HCT116 (cell line): Measurements from ENCODE around the gene CYB5A. TPM values are rescaled to one million over a fixed set of nuclear protein-coding genes. Genes with fewer than 3 reads are reported as not detected.

Experiments used
- ATAC-seq: fragments of 200-7000 bp; cut with Tn5 transposase; 2 replicates; pipeline ENCODE4 v1.9.1; 2020; ENCODE audit warnings: mild to moderate bottlenecking, moderate library complexity
- BruUV-seq: library from RNA; stranded (reverse); fragments of 400-500 nt; replicated peaks from 2 replicates; lab custom pipeline; 2021; lab: Mats Ljungman, UMichigan
- CTCF ChIA-PET: fragments of 300-600 bp; sonication (Branson Sonifier 250); formaldehyde crosslinking; loops from one replicate; lab custom pipeline; 2021; ENCODE audit warnings: antibody characterized with exemption; lab: Charles Lee
- POLR2A ChIA-PET: fragments of 300-600, 350-600 bp; sonication (Branson Sonifier 250); formaldehyde crosslinking; loops from one replicate; lab custom pipeline; 2021; ENCODE audit warnings: antibody characterized with exemption; lab: Charles Lee
- RAD21 ChIA-PET, 2 experiments: fragments of 300-600 bp; sonication (Branson Sonifier 250); formaldehyde crosslinking; loops; one replicate each; lab custom pipeline; 2023; ENCODE audit warnings: low total read pairs in 2 of 2; ENCODE audit not compliant: uncharacterized antibody in 2 of 2, unreplicated experiment in 2 of 2, low non-redundant PET in 1 of 2; lab: Charles Lee
- DNase-seq: peaks from one replicate; pipeline ENCODE4 v3.0.0-alpha.2; 2010; ENCODE audit warnings: low read depth, low spot score
- H2AFZ ChIP-seq: fragments of 200-600 bp; shearing (Covaris generic), sonication (generic); 2 replicates; pipeline ENCODE4 v1.6.1; 2017; ENCODE audit warnings: low read depth, mixed run types, mixed read lengths, antibody characterized with exemption, low read length; ENCODE audit not compliant: poor library complexity, severe bottlenecking
- H3K27ac ChIP-seq: 2 replicates; pipeline ENCODE4 v1.5.1; 2012; ENCODE audit warnings: low read depth, low read length
- H3K27me3 ChIP-seq: fragments of 200-600 bp; sonication (generic); 2 replicates; pipeline ENCODE4 v1.6.1; 2016; ENCODE audit warnings: mixed run types, low read length, mixed read lengths; ENCODE audit not compliant: insufficient read depth
- H3K36me3 ChIP-seq, 2 experiments: fragments of 200-500 bp in 1 of 2; fragments of 200-600 bp in 1 of 2; sonication (Bioruptor generic) in 1 of 2; sonication (generic) in 1 of 2; 2 replicates each; pipeline versions ENCODE4 v1.5.1 to v1.6.1; 2014 to 2016; ENCODE audit warnings: low read length in 2 of 2, inconsistent platforms in 1 of 2, mixed read lengths in 1 of 2, mixed run types in 1 of 2; ENCODE audit not compliant: insufficient read depth in 2 of 2, control insufficient read depth in 1 of 2
- H3K4me1 ChIP-seq, 2 experiments: fragments of 200-600 bp in 1 of 2; sonication (generic) in 1 of 2; 2 replicates each; pipeline versions ENCODE4 v1.5.1 to v1.6.1; 2012 to 2017; ENCODE audit warnings: low read length in 2 of 2, inconsistent platforms in 1 of 2, mild to moderate bottlenecking in 1 of 2, mixed read lengths in 1 of 2, mixed run types in 1 of 2, moderate library complexity in 1 of 2; ENCODE audit not compliant: insufficient read depth in 2 of 2, control insufficient read depth in 1 of 2
- H3K4me2 ChIP-seq: fragments of 200-600 bp; sonication (generic); 2 replicates; pipeline ENCODE4 v1.6.1; 2017; ENCODE audit warnings: mixed run types, low read length, mixed read lengths
- H3K4me3 ChIP-seq, 2 experiments: fragments of 200-600 bp in 1 of 2; sonication (generic) in 1 of 2; replicated peaks in 1 of 2; 2 replicates each; pipeline ENCODE4 v1.5.1; 2011 to 2016; ENCODE audit warnings: low read length in 2 of 2, control low read depth in 1 of 2, low read depth in 1 of 2, mild to moderate bottlenecking in 1 of 2, mixed read lengths in 1 of 2, mixed run types in 1 of 2
- H3K79me2 ChIP-seq: fragments of 200-600 bp; sonication (generic); 2 replicates; pipeline ENCODE4 v1.6.1; 2017; ENCODE audit warnings: mild to moderate bottlenecking, mixed run types, low read length, moderate library complexity, mixed read lengths; ENCODE audit not compliant: insufficient read depth
- H3K9ac ChIP-seq: fragments of 200-600 bp; sonication (generic); 2 replicates; pipeline ENCODE4 v1.6.1; 2016; ENCODE audit warnings: low read length, mixed read lengths
- H3K9me2 ChIP-seq: fragments of 200-600 bp; sonication (generic), shearing (Covaris generic); 2 replicates; pipeline ENCODE4 v1.6.1; 2017; ENCODE audit warnings: mixed run types, mild to moderate bottlenecking, moderate library complexity; ENCODE audit not compliant: insufficient read depth
- H3K9me3 ChIP-seq, 2 experiments: fragments of 200-500 bp in 1 of 2; fragments of 200-600 bp in 1 of 2; sonication (Bioruptor generic) in 1 of 2; sonication (generic) in 1 of 2; 2 replicates each; pipeline ENCODE4 v1.6.1; 2014 to 2017; ENCODE audit warnings: low read length in 2 of 2, mixed read lengths in 2 of 2, inconsistent platforms in 1 of 2, low read depth in 1 of 2, mild to moderate bottlenecking in 1 of 2, mixed run types in 1 of 2, moderate library complexity in 1 of 2; ENCODE audit not compliant: control insufficient read depth in 1 of 2, insufficient read depth in 1 of 2
- H4K20me1 ChIP-seq: fragments of 200-600 bp; sonication (generic), shearing (Covaris generic); 2 replicates; pipeline ENCODE4 v1.6.1; 2017; ENCODE audit warnings: mixed run types, mild to moderate bottlenecking, moderate library complexity; ENCODE audit not compliant: insufficient read depth
- CBX3 ChIP-seq: IDR thresholded peaks from 2 replicates; pipeline ENCODE4 v1.6.1; 2012; ENCODE audit warnings: low read depth
- CEBPB ChIP-seq: IDR thresholded peaks from 2 replicates; pipeline ENCODE4 v1.6.1; 2012; ENCODE audit warnings: low read depth
- EGR1 ChIP-seq: IDR thresholded peaks from 2 replicates; pipeline ENCODE4 v1.6.1; 2012; ENCODE audit warnings: low read depth
- ELF1 ChIP-seq: IDR thresholded peaks from 2 replicates; pipeline ENCODE4 v1.6.1; 2012; ENCODE audit warnings: low read depth, borderline replicate concordance
- FOSL1 ChIP-seq: IDR thresholded peaks from 2 replicates; pipeline ENCODE4 v1.6.1; 2012; ENCODE audit warnings: low read depth
- JUND ChIP-seq: IDR thresholded peaks from 2 replicates; pipeline ENCODE4 v1.6.1; 2012
- RAD21 ChIP-seq: IDR thresholded peaks from 2 replicates; pipeline ENCODE4 v1.6.1; 2012; ENCODE audit warnings: low read depth, mild to moderate bottlenecking
- SIN3A ChIP-seq: IDR thresholded peaks from 2 replicates; pipeline ENCODE4 v1.6.1; 2012; ENCODE audit warnings: low read depth
- SP1 ChIP-seq: IDR thresholded peaks from 2 replicates; pipeline ENCODE4 v1.6.1; 2012; ENCODE audit warnings: low read depth
- SRF ChIP-seq: IDR thresholded peaks from 2 replicates; pipeline ENCODE4 v1.6.1; 2012; ENCODE audit warnings: low read depth
- YY1 ChIP-seq: IDR thresholded peaks from 2 replicates; pipeline ENCODE4 v1.6.1; 2011; ENCODE audit warnings: low read length, low read depth, moderate library complexity, mild to moderate bottlenecking; ENCODE audit not compliant: insufficient replicate concordance; ENCODE audit errors: extremely low read depth
- ZFX ChIP-seq: fragments of 450-650 bp; IDR thresholded peaks from 2 replicates; pipeline ENCODE4 v1.6.1; 2017
- ZNF274 ChIP-seq: fragments of 200-500 bp; sonication (Bioruptor generic); IDR thresholded peaks from 2 replicates; pipeline ENCODE4 v1.6.1; 2014; ENCODE audit warnings: mild to moderate bottlenecking, low read depth, low read length, inconsistent platforms
- intact Hi-C: fragments of 100-400 bp; cut with micrococcal nuclease; formaldehyde crosslinking; loops from 2 replicates; pipeline ENCODE4 v1.10.0; 2022
- total RNA-seq: library from RNA; stranded (reverse); gene quantifications from one replicate; pipeline ENCODE4 v1.2.1, GENCODE V29; 2021; ENCODE audit not compliant: unreplicated experiment
- TF ChIP-seq, protein P1 (sequence below): IDR thresholded peaks from 2 replicates; pipeline ENCODE4 v1.6.1; 2012
- TF ChIP-seq, protein P2 (sequence below), 3 experiments: fragments of 200-600 bp in 1 of 3; sonication (generic) in 1 of 3; IDR thresholded peaks in 2 of 3; conservative IDR thresholded peaks in 1 of 3; 2 replicates each; pipeline ENCODE4 v1.5.1; 2012 to 2017; ENCODE audit warnings: low read depth in 2 of 3, low read length in 2 of 3, antibody characterized with exemption in 1 of 3, borderline replicate concordance in 1 of 3, control low read depth in 1 of 3, mild to moderate bottlenecking in 1 of 3, mixed read lengths in 1 of 3, mixed run types in 1 of 3, moderate library complexity in 1 of 3; ENCODE audit not compliant: insufficient read depth in 1 of 3
- TF ChIP-seq, protein P3 (sequence below): IDR thresholded peaks from 2 replicates; pipeline ENCODE4 v1.6.1; 2012; ENCODE audit warnings: low read depth

CYB5A gene
- total RNA-seq, 1 experiment from 2014 or later = 37.7 TPM

DNA sequence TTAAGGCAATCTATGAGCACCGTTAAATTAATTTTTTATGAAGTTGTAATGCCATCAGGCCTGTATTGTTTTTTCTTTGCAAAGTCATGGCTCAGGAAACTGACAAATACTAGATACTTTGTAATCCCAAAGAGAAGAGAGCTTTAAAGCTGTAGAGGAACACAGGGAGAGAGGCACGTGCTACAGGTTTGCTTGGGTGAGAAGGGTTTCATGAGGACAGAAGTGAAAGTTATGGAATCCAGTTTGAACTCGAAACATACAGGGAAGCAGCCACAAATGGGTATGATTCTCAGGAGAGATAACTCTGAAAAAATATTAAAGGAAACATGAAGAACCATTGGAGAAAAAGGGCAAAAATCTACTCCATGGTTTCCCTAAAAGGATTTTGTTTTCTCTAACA is 49.8 kb downstream of the CYB5A start:
- Histone ChIP-seq H4K20me1 (no peaks in the 10 kb centered on the region), H3K36me3 (no peaks in the 10 kb centered on the region), H3K9ac (no peak overlapping the region), H3K4me3 (no peak overlapping the region), H3K9me3 (no peaks in the 10 kb centered on the region), H3K79me2 (no peaks in the 10 kb centered on the region), H3K4me2 (no peak overlapping the region), H3K4me1 (no peaks in the 10 kb centered on the region), H3K27ac (no peak overlapping the region), H3K9me2 (no peaks in the 10 kb centered on the region), H2AFZ (no peak overlapping the region), H3K27me3 (peaks cover 20% of the 10 kb centered on the region)
- intact Hi-C loops = no loop called here
- DNase-seq = no peak
- CTCF ChIA-PET = no interaction called here
- TF ChIP-seq ELF1 = no peak
- TF ChIP-seq SRF = no peak
- TF ChIP-seq, protein P1, sequence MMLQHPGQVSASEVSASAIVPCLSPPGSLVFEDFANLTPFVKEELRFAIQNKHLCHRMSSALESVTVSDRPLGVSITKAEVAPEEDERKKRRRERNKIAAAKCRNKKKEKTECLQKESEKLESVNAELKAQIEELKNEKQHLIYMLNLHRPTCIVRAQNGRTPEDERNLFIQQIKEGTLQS = no peak
- no peak for TF ChIP-seq ZNF274
- no peak for TF ChIP-seq ZFX
- TF ChIP-seq SIN3A = no peak
- TF ChIP-seq EGR1 = no peak
- TF ChIP-seq FOSL1 = no peak
- TF ChIP-seq, protein P2, sequence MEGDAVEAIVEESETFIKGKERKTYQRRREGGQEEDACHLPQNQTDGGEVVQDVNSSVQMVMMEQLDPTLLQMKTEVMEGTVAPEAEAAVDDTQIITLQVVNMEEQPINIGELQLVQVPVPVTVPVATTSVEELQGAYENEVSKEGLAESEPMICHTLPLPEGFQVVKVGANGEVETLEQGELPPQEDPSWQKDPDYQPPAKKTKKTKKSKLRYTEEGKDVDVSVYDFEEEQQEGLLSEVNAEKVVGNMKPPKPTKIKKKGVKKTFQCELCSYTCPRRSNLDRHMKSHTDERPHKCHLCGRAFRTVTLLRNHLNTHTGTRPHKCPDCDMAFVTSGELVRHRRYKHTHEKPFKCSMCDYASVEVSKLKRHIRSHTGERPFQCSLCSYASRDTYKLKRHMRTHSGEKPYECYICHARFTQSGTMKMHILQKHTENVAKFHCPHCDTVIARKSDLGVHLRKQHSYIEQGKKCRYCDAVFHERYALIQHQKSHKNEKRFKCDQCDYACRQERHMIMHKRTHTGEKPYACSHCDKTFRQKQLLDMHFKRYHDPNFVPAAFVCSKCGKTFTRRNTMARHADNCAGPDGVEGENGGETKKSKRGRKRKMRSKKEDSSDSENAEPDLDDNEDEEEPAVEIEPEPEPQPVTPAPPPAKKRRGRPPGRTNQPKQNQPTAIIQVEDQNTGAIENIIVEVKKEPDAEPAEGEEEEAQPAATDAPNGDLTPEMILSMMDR (IDR thresholded peaks at IDR 0.05 in 2 of 3, conservative IDR thresholded peaks at IDR 0.05 in 1 of 3; ENCODE audit: borderline replicate concordance in 1 of 3, insufficient read depth in 1 of 3, low read depth in 2 of 3, low read length in 2 of 3) = no peak
- no peak for TF ChIP-seq JUND
- TF ChIP-seq CEBPB = no peak
- TF ChIP-seq YY1 = no peak
- TF ChIP-seq, protein P3, sequence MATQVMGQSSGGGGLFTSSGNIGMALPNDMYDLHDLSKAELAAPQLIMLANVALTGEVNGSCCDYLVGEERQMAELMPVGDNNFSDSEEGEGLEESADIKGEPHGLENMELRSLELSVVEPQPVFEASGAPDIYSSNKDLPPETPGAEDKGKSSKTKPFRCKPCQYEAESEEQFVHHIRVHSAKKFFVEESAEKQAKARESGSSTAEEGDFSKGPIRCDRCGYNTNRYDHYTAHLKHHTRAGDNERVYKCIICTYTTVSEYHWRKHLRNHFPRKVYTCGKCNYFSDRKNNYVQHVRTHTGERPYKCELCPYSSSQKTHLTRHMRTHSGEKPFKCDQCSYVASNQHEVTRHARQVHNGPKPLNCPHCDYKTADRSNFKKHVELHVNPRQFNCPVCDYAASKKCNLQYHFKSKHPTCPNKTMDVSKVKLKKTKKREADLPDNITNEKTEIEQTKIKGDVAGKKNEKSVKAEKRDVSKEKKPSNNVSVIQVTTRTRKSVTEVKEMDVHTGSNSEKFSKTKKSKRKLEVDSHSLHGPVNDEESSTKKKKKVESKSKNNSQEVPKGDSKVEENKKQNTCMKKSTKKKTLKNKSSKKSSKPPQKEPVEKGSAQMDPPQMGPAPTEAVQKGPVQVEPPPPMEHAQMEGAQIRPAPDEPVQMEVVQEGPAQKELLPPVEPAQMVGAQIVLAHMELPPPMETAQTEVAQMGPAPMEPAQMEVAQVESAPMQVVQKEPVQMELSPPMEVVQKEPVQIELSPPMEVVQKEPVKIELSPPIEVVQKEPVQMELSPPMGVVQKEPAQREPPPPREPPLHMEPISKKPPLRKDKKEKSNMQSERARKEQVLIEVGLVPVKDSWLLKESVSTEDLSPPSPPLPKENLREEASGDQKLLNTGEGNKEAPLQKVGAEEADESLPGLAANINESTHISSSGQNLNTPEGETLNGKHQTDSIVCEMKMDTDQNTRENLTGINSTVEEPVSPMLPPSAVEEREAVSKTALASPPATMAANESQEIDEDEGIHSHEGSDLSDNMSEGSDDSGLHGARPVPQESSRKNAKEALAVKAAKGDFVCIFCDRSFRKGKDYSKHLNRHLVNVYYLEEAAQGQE = no peak
- TF ChIP-seq SP1 = no peak
- TF ChIP-seq CBX3 = no peak
- no peak for TF ChIP-seq RAD21
- ATAC-seq = no peak
- POLR2A ChIA-PET = no interaction called here
- RAD21 ChIA-PET = no interaction called here
- BruUV-seq = no TSS peak
